A673 (cell line): ENCODE results near the gene BOLA3. TPM values are rescaled to one million over a fixed set of nuclear protein-coding genes. Genes with fewer than 3 reads are reported as not detected.

Source experiments
- BruUV-seq: library from RNA; stranded (reverse); fragments of 400-500 nt; replicated peaks from 2 replicates; lab custom pipeline; 2021; lab: Mats Ljungman, UMichigan
- CTCF ChIA-PET: fragments of 300-600 bp; sonication (Branson Sonifier 250); formaldehyde crosslinking; loops from one replicate; lab custom pipeline; 2022; ENCODE audit warnings: antibody characterized with exemption; lab: Charles Lee
- POLR2A ChIA-PET: fragments of 300-600 bp; sonication (Branson Sonifier 250); formaldehyde crosslinking; loops from one replicate; lab custom pipeline; 2022; ENCODE audit warnings: antibody characterized with exemption; ENCODE audit not compliant: low non-redundant PET; lab: Charles Lee
- DNase-seq: peaks from one replicate; pipeline ENCODE4 v3.0.0-alpha.2; 2015; ENCODE audit warnings: low spot score
- H3K27ac ChIP-seq: fragments of 200-600 bp; sonication (generic); 2 replicates; pipeline ENCODE4 v1.5.1; 2016; ENCODE audit warnings: mixed run types, low read depth, mild to moderate bottlenecking, mixed read lengths, antibody characterized with exemption, low read length; ENCODE audit not compliant: poor library complexity, severe bottlenecking
- H3K27me3 ChIP-seq: fragments of 200-600 bp; sonication (generic); replicated peaks from 2 replicates; pipeline ENCODE4 v1.6.1; 2017; ENCODE audit warnings: mixed run types, low read depth, mild to moderate bottlenecking, mixed read lengths, antibody characterized with exemption, low read length; ENCODE audit not compliant: insufficient read depth, poor library complexity
- H3K36me3 ChIP-seq: fragments of 200-600 bp; sonication (generic); 2 replicates; pipeline ENCODE4 v1.6.1; 2016; ENCODE audit warnings: mixed run types, mild to moderate bottlenecking, mixed read lengths, antibody characterized with exemption, low read length; ENCODE audit not compliant: insufficient read depth, poor library complexity, severe bottlenecking
- H3K4me1 ChIP-seq: fragments of 200-600 bp; sonication (generic); 2 replicates; pipeline ENCODE4 v1.6.1; 2017; ENCODE audit warnings: mixed run types, mild to moderate bottlenecking, mixed read lengths, antibody characterized with exemption, low read length; ENCODE audit not compliant: insufficient read depth, poor library complexity, severe bottlenecking
- H3K4me3 ChIP-seq: fragments of 200-600 bp; sonication (generic); 2 replicates; pipeline ENCODE4 v1.5.1; 2016; ENCODE audit warnings: low read depth, mixed run types, mild to moderate bottlenecking, mixed read lengths, low read length; ENCODE audit not compliant: poor library complexity, severe bottlenecking
- H3K9me3 ChIP-seq: fragments of 200-600 bp; sonication (generic); 2 replicates; pipeline ENCODE4 v1.6.1; 2016; ENCODE audit warnings: mixed run types, low read depth, mild to moderate bottlenecking, mixed read lengths, antibody characterized with exemption, low read length; ENCODE audit not compliant: poor library complexity, severe bottlenecking
- EZH2 ChIP-seq: fragments of 200-600 bp; sonication (generic); IDR thresholded peaks from 2 replicates; pipeline ENCODE4 v1.6.1; 2017; ENCODE audit warnings: borderline replicate concordance, low read depth, mild to moderate bottlenecking, mixed read lengths, antibody characterized with exemption, low read length; ENCODE audit not compliant: poor library complexity, severe bottlenecking
- intact Hi-C: fragments of 100-400 bp; cut with micrococcal nuclease; formaldehyde crosslinking; loops from one replicate; pipeline ENCODE4 v1.10.0; 2022; ENCODE audit not compliant: unreplicated experiment
- total RNA-seq: library from RNA; stranded (reverse); gene quantifications from 2 replicates; pipeline ENCODE4 v1.2.3, GENCODE V29; 2021
- TF ChIP-seq, protein P1 (sequence below): fragments of 300-800, 200-600 bp; sonication (generic); conservative IDR thresholded peaks from 2 replicates; pipeline ENCODE4 v1.5.1; 2017; ENCODE audit warnings: low read depth, mild to moderate bottlenecking, antibody characterized with exemption, low read length, moderate library complexity, mixed read lengths

Gene BOLA3
- total RNA-seq, 1 experiment from 2014 or later: 55.9 TPM

DNA sequence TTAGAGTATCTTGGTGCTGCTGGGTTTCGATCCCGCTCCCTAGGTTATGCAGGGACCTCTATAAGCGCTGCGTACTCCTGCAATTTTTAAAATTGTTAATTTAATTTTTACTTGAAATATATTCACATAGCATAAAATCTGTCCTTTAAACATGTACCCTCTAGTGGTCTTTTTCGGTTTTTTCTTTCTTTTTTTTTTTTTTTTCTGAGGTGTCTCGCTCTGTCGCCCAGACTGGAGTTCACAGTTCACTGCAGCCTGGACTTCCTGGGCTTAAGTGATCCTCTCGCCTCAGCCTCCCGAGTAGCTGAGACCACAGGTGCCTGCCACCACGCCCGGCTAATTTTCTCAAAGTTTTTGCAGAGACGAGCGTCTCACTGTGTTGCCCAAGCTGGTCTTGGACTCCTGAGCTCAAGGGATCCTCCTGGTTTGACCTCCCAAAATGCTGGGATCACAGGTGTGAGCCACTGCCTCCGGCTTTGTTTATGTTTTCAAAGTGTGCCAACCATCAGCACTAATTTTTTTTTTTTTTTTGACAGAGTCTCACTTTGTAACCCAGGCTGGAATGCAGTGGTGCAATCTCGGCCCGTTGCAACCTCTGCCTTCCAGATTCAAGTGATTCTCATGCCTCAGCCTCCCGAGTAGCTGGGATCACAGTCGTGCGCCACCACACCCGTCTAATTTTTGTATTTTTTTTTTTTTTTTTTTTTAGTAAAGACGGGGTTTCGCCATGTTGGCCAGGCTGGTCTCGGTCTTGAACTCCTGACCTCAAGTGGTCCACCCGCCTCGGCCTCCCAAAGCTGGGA is 31.6 kb upstream of the BOLA3 start:
- ChIA-PET POLR2A (interaction anchor here (0.8 kb wide), 1 partner anchor 20 kb away, joined by 4 read pairs; no protein-coding TSS in a partner anchor), CTCF (interaction anchor here (0.6 to 1.2 kb wide), 4 partner anchors 18 to 352 kb away, joined by 3 to 5 read pairs (median 4); partner anchors contain the start of gene MTHFD2)
- Histone ChIP-seq H3K27me3 (no peaks in the 10 kb centered on the region), H3K4me1 (peaks cover 4% of the 10 kb centered on the region), H3K36me3 (peaks cover 14% of the 10 kb centered on the region), H3K4me3 (peak overlapping the region; percentile 90), H3K27ac (peak overlapping the region; percentile 97), H3K9me3 (peaks cover 6% of the 10 kb centered on the region)
- intact Hi-C loops: loop anchor here (2.0 kb wide), 1 partner anchor 20 kb away; the partner anchor contains the start of gene MTHFD2
- TF ChIP-seq EZH2: no peak
- TF ChIP-seq, protein P1, sequence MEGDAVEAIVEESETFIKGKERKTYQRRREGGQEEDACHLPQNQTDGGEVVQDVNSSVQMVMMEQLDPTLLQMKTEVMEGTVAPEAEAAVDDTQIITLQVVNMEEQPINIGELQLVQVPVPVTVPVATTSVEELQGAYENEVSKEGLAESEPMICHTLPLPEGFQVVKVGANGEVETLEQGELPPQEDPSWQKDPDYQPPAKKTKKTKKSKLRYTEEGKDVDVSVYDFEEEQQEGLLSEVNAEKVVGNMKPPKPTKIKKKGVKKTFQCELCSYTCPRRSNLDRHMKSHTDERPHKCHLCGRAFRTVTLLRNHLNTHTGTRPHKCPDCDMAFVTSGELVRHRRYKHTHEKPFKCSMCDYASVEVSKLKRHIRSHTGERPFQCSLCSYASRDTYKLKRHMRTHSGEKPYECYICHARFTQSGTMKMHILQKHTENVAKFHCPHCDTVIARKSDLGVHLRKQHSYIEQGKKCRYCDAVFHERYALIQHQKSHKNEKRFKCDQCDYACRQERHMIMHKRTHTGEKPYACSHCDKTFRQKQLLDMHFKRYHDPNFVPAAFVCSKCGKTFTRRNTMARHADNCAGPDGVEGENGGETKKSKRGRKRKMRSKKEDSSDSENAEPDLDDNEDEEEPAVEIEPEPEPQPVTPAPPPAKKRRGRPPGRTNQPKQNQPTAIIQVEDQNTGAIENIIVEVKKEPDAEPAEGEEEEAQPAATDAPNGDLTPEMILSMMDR: peak; percentile 60
- no TSS peak for BruUV-seq
- no peak for DNase-seq

GRCh38 chr2:74178211-74179062 is 30.7 kb upstream of the BOLA3 start, which contains the start of gene MOB1A:
MOB1A (minus strand) TSS chr2:74178879; CDS start chr2:74178674, 205 bp downstream.
- POLR2A ChIA-PET: interaction anchor here (0.8 kb wide), 1 partner anchor 21 kb away, joined by 4 read pairs; no protein-coding TSS in a partner anchor
- no peak for TF ChIP-seq EZH2
- TF ChIP-seq, protein P1: no peak
- peak; percentile 99 for DNase-seq
- CTCF ChIA-PET: interaction anchor here (0.6 to 1.2 kb wide), 8 partner anchors 19 to 351 kb away, joined by 3 to 5 read pairs (median 3); partner anchors contain the start of genes CCDC142, MTHFD2 and TTC31
- Histone ChIP-seq H3K9me3 (peaks cover 6% of the 10 kb centered on the region), H3K36me3 (peaks cover 14% of the 10 kb centered on the region), H3K27ac (peak within 1 kb of the TSS; percentile 97), H3K4me1 (peaks cover 4% of the 10 kb centered on the region), H3K4me3 (peak within 1 kb of the TSS; percentile 90), H3K27me3 (no peaks in the 10 kb centered on the region)
- no TSS peak for BruUV-seq
- intact Hi-C loops: loop anchor here (2.0 kb wide), 1 partner anchor 20 kb away; the partner anchor contains the start of gene MTHFD2

GRCh38 chr2:74177696-74178095 is 30.0 kb upstream of the BOLA3 start:
- Histone ChIP-seq H3K27ac (peak overlapping the region; percentile 97), H3K27me3 (no peaks in the 10 kb centered on the region), H3K4me1 (peaks cover 4% of the 10 kb centered on the region), H3K9me3 (peaks cover 6% of the 10 kb centered on the region), H3K4me3 (peak overlapping the region; percentile 90), H3K36me3 (peaks cover 14% of the 10 kb centered on the region)
- ChIA-PET CTCF (interaction anchor here (0.7 to 1.0 kb wide), 2 partner anchors 22 to 157 kb away, joined by 3 read pairs; no protein-coding TSS in a partner anchor), POLR2A (no interaction called here)
- DNase-seq: no peak
- TF ChIP-seq, protein P1: no peak
- TF ChIP-seq EZH2: no peak
- no TSS peak for BruUV-seq
- intact Hi-C loops: loop anchor here (2.0 kb wide), 1 partner anchor 21 kb away; the partner anchor contains the start of gene MTHFD2
